Keratinocyte (primary cell): ENCODE measurements around the gene ZBTB2. TPM values are rescaled to one million over a fixed set of nuclear protein-coding genes. Genes with fewer than 3 reads are reported as not detected.
A peak's percentile ranks its signal among the peaks of the same experiment; 100 is the strongest.

ENCODE experiments used
- DNase-seq: peaks from one replicate; pipeline ENCODE4 v3.0.0-alpha.2; 2011; ENCODE audit warnings: low read depth, missing footprints, low spot score
- FAIRE-seq: peaks from 2 replicates; lab custom pipeline; 2011; peaks lifted over from hg19 to GRCh38; lab: Jason Lieb, UNC
- H2AFZ ChIP-seq: 2 replicates; pipeline ENCODE4 v1.6.0; 2012; ENCODE audit warnings: low read length, control low read depth, inconsistent platforms; ENCODE audit not compliant: control insufficient read depth
- H3K27ac ChIP-seq: 2 replicates; pipeline ENCODE4 v1.5.1; 2011; ENCODE audit warnings: low read length; ENCODE audit not compliant: control insufficient read depth, insufficient read depth
- H3K27me3 ChIP-seq: 3 replicates; pipeline ENCODE4 v1.6.0; 2011; ENCODE audit warnings: low read length; ENCODE audit not compliant: control insufficient read depth, insufficient read depth; ENCODE audit errors: extremely low read depth
- H3K36me3 ChIP-seq, 2 experiments: 2 replicates in 1 of 2; 3 replicates in 1 of 2; pipeline ENCODE4 v1.5.1; 2011; ENCODE audit warnings: low read length in 2 of 2, mild to moderate bottlenecking in 1 of 2; ENCODE audit not compliant: control insufficient read depth in 2 of 2, insufficient read depth in 2 of 2; ENCODE audit errors: extremely low read depth in 1 of 2
- H3K4me1 ChIP-seq: 3 replicates; pipeline ENCODE4 v1.5.1; 2011; ENCODE audit warnings: low read length; ENCODE audit not compliant: control insufficient read depth, insufficient read depth; ENCODE audit errors: extremely low read depth
- H3K4me2 ChIP-seq: 3 replicates; pipeline ENCODE4 v1.6.0; 2011; ENCODE audit warnings: low read depth, low read length; ENCODE audit not compliant: control insufficient read depth, insufficient read depth; ENCODE audit errors: extremely low read depth
- H3K4me3 ChIP-seq, 3 experiments: fragments of 200-600 bp in 1 of 3; sonication (generic) in 1 of 3; 2 replicates in 2 of 3; 3 replicates in 1 of 3; pipeline ENCODE4 v1.5.1; 2011 to 2016; ENCODE audit warnings: low read length in 3 of 3, mild to moderate bottlenecking in 3 of 3, control low read depth in 2 of 3, inconsistent platforms in 1 of 3, low read depth in 1 of 3, mixed read lengths in 1 of 3, mixed run types in 1 of 3, moderate library complexity in 1 of 3; ENCODE audit not compliant: control insufficient read depth in 2 of 3, insufficient read depth in 2 of 3; ENCODE audit errors: extremely low read depth in 1 of 3
- H3K79me2 ChIP-seq: 2 replicates; pipeline ENCODE4 v1.6.0; 2012; ENCODE audit warnings: low read length; ENCODE audit not compliant: control insufficient read depth, insufficient read depth
- H3K9ac ChIP-seq: 3 replicates; pipeline ENCODE4 v1.6.0; 2011; ENCODE audit warnings: low read length; ENCODE audit not compliant: control insufficient read depth, insufficient read depth; ENCODE audit errors: extremely low read depth
- H3K9me1 ChIP-seq: 3 replicates; pipeline ENCODE4 v1.6.0; 2011; ENCODE audit warnings: low read length; ENCODE audit not compliant: control insufficient read depth, insufficient read depth; ENCODE audit errors: extremely low read depth
- H3K9me3 ChIP-seq: 2 replicates; pipeline ENCODE4 v1.5.1; 2012; ENCODE audit warnings: low read depth, low read length; ENCODE audit not compliant: control insufficient read depth
- H4K20me1 ChIP-seq: 3 replicates; pipeline ENCODE4 v1.6.0; 2011; ENCODE audit warnings: low read length; ENCODE audit not compliant: control insufficient read depth, insufficient read depth; ENCODE audit errors: extremely low read depth
- CTCF ChIP-seq, 3 experiments: IDR thresholded peaks in 1 of 3; conservative IDR thresholded peaks in 1 of 3; optimal IDR thresholded peaks in 1 of 3; 2 replicates in 2 of 3; 3 replicates in 1 of 3; pipeline versions ENCODE3 to v1.5.1; 2011; ENCODE audit warnings: low read length in 3 of 3, mild to moderate bottlenecking in 3 of 3, moderate library complexity in 2 of 3, control low read depth in 1 of 3, inconsistent platforms in 1 of 3; ENCODE audit not compliant: insufficient read depth in 2 of 3; ENCODE audit errors: extremely low read depth in 1 of 3
- EZH2 ChIP-seq: IDR thresholded peaks from one replicate; pipeline ENCODE4 v1.6.1; 2012; ENCODE audit warnings: inconsistent platforms, mild to moderate bottlenecking, low read length, moderate library complexity
- dilution Hi-C: fragments of 300-500 bp; cut with MboI; formaldehyde crosslinking; loops from one replicate; pipeline ENCODE4 v1.7.0; 2020; ENCODE audit warnings: low sequenced_read_pairs; ENCODE audit not compliant: extremely low pct_ligation_motif_present
- polyA plus RNA-seq, 5 experiments: library from polyadenylated mRNA; depleted of rRNA in 3 of 5; stranded (reverse) in 3 of 5; stranded (forward) in 1 of 5; unstranded in 1 of 5; fragments of >200 nt; gene quantifications; 1 replicate in 1 of 5; 2 replicates in 3 of 5; 3 replicates in 1 of 5; pipeline versions ENCODE4 v1.2.1 to v1.2.3, GENCODE V29; 2011 to 2012; ENCODE audit warnings: missing spikeins in 2 of 5, low read depth in 1 of 5, low replicate concordance in 1 of 5

ZBTB2 gene
- polyA plus RNA-seq, 1 donor (not counting 4 experiments of a cell fraction or from before 2014, with no cell fraction given): 10.9 TPM

GRCh38 chr6:151388997-151389617 lies 2.3 kb downstream of the ZBTB2 start:
- dilution Hi-C loops: no loop called here
- Histone ChIP-seq H3K9me3 (no peaks in the 10 kb centered on the region), H3K4me2 (peak overlapping the region; percentile 88), H3K27ac (peak overlapping the region; percentile 93), H3K79me2 (peaks cover 61% of the 10 kb centered on the region), H4K20me1 (no peaks in the 10 kb centered on the region), H3K4me1 (peaks cover 29% of the 10 kb centered on the region), H3K4me3 (peak overlapping the region; percentile 88 to 90 (median 89)), H3K9me1 (peaks cover 2% of the 10 kb centered on the region), H3K36me3 (peaks cover 0 to 2% of the 10 kb centered on the region in 2 experiments), H3K9ac (peak overlapping the region; percentile 95), H2AFZ (peak overlapping the region; percentile 43), H3K27me3 (no peaks in the 10 kb centered on the region)
- TF ChIP-seq EZH2 (no peak), CTCF (optimal IDR thresholded peaks at IDR 0.05 in 1 of 3, IDR thresholded peaks at IDR 0.05 in 1 of 3, conservative IDR thresholded peaks at IDR 0.05 in 1 of 3; ENCODE audit: extremely low read depth in 1 of 3, insufficient read depth in 2 of 3, low read length in 3 of 3) (no peak)
- peak; percentile 43 for FAIRE-seq
- DNase-seq: no peak

GRCh38 chr6:151388236-151388635 lies 3.1 kb downstream of the ZBTB2 start:
- H3K9me1 ChIP-seq: peaks cover 2% of the 10 kb centered on the region
- no peaks in the 10 kb centered on the region for H3K9me3 ChIP-seq
- H3K27ac ChIP-seq: no peak overlapping the region
- dilution Hi-C loops: no loop called here
- H3K36me3 ChIP-seq: peaks cover 0 to 2% of the 10 kb centered on the region in 2 experiments
- H3K79me2 ChIP-seq: peaks cover 55% of the 10 kb centered on the region
- H3K9ac ChIP-seq: no peak overlapping the region
- no peaks in the 10 kb centered on the region for H3K27me3 ChIP-seq
- H3K4me1 ChIP-seq: peaks cover 23% of the 10 kb centered on the region
- H3K4me3 ChIP-seq: no peak overlapping the region
- DNase-seq (no peak), FAIRE-seq (no peak)
- H4K20me1 ChIP-seq: no peaks in the 10 kb centered on the region
- TF ChIP-seq EZH2 (no peak), CTCF (optimal IDR thresholded peaks at IDR 0.05 in 1 of 3, IDR thresholded peaks at IDR 0.05 in 1 of 3, conservative IDR thresholded peaks at IDR 0.05 in 1 of 3; ENCODE audit: extremely low read depth in 1 of 3, insufficient read depth in 2 of 3, low read length in 3 of 3) (no peak)
- H3K4me2 ChIP-seq: no peak overlapping the region
- H2AFZ ChIP-seq: no peak overlapping the region
